Effector memory CD4-positive, alpha-beta T cell (primary cell): Measurements from ENCODE around the gene TRAK1.

Experiments used
- DNase-seq, 3 donors: peaks; one replicate each; pipeline ENCODE4 v3.0.0-alpha.2; 2020
- H3K27ac ChIP-seq: 2 replicates; pipeline ENCODE4 v1.7.0; 2013; ENCODE audit warnings: mild to moderate bottlenecking, low read length, moderate library complexity; ENCODE audit not compliant: insufficient read depth, poor library complexity, severe bottlenecking
- H3K27me3 ChIP-seq: replicated peaks from 2 replicates; pipeline ENCODE4 v1.7.0; 2013; ENCODE audit warnings: mild to moderate bottlenecking, low read length; ENCODE audit not compliant: insufficient read depth, control insufficient read depth, poor library complexity, severe bottlenecking
- H3K36me3 ChIP-seq: 2 replicates; pipeline ENCODE4 v1.7.0; 2013; ENCODE audit warnings: mild to moderate bottlenecking, low read length, moderate library complexity; ENCODE audit not compliant: control insufficient read depth, insufficient read depth
- H3K4me1 ChIP-seq: 2 replicates; pipeline ENCODE4 v1.7.0; 2013; ENCODE audit warnings: low read length, mild to moderate bottlenecking; ENCODE audit not compliant: control insufficient read depth, insufficient read depth, poor library complexity, severe bottlenecking
- H3K4me3 ChIP-seq: 2 replicates; pipeline ENCODE4 v1.7.0; 2013; ENCODE audit warnings: low read length, low read depth, mild to moderate bottlenecking; ENCODE audit not compliant: insufficient read depth, poor library complexity, severe bottlenecking
- H3K9me3 ChIP-seq: 2 replicates; pipeline ENCODE4 v1.7.0; 2013; ENCODE audit warnings: mild to moderate bottlenecking, low read length, moderate library complexity; ENCODE audit not compliant: control insufficient read depth

TRAK1 gene

GRCh38 chr3:42133500-42134298 lies 42.5 kb downstream of the TRAK1 start:
- H3K36me3 ChIP-seq = no peaks in the 10 kb centered on the region
- no peaks in the 10 kb centered on the region for H3K4me1 ChIP-seq
- DNase-seq = no peak
- H3K27ac ChIP-seq = no peak overlapping the region
- H3K9me3 ChIP-seq = no peaks in the 10 kb centered on the region
- no peaks in the 10 kb centered on the region for H3K27me3 ChIP-seq
- no peak overlapping the region for H3K4me3 ChIP-seq

- H3K4me1 ChIP-seq = no peaks in the 10 kb centered on the region
- no peak overlapping the region for H3K27ac ChIP-seq
- DNase-seq = no peak
- H3K4me3 ChIP-seq = no peak overlapping the region
- H3K9me3 ChIP-seq = no peaks in the 10 kb centered on the region
- H3K36me3 ChIP-seq = no peaks in the 10 kb centered on the region
- no peaks in the 10 kb centered on the region for H3K27me3 ChIP-seq
Measured at GRCh38 chr3:42134867-42135464, 43.8 kb downstream of the TRAK1 start.

- H3K27me3 ChIP-seq = no peaks in the 10 kb centered on the region
- no peak overlapping the region for H3K27ac ChIP-seq
- no peaks in the 10 kb centered on the region for H3K9me3 ChIP-seq
- H3K36me3 ChIP-seq = no peaks in the 10 kb centered on the region
- H3K4me3 ChIP-seq = no peak overlapping the region
- no peaks in the 10 kb centered on the region for H3K4me1 ChIP-seq
- DNase-seq = no peak
Measured at GRCh38 chr3:42139621-42140453, 48.7 kb downstream of the TRAK1 start.

DNA sequence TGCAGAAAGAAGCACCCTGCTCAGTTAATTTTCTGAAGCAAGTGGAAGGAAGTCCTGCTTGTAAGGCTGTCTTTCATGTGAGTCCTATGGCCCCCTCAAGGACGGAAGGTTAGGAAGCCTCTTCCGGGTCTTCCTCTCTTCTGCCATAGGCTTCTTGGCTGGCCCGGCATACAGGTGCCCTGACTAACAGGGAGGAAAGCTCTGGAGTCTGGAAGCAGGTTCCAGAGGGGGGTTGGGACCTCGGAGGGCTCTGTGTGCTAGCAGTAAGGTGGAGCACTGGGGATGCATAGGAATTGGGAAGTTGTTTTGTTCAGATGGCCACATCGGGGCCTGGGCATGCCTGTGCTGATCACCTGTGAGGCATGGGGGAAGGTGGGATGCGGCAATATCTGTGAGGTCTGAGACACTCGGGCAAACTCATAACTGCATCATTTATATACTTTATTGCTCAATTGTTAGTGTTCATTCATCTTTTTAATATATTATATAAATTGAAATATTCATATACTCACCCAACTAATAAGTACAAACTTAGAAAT lies 49.6 kb downstream of the TRAK1 start:
- no peak overlapping the region for H3K4me3 ChIP-seq
- H3K9me3 ChIP-seq = no peaks in the 10 kb centered on the region
- no peak overlapping the region for H3K27ac ChIP-seq
- no peaks in the 10 kb centered on the region for H3K4me1 ChIP-seq
- DNase-seq = no peak
- no peaks in the 10 kb centered on the region for H3K27me3 ChIP-seq
- no peaks in the 10 kb centered on the region for H3K36me3 ChIP-seq

DNA sequence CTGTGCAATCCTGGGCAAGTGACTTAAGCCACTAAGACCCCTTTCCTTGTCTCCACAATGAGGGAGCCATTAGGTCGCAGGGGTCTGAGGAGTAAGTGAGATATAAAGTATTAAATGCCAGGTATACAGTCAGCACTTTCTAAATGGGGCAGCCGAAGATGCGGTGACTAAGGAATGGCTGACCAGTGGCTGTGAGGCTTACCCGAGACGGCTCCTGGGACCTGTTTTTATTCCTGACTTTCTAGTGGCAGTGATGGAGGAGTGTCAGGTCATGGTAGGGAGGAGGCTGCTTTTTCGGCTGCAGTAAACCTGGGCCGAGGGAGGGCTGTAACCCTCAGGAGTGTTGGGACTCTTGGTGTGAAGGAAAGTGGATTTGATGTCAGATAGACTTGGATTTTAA lies 52.3 kb downstream of the TRAK1 start:
- no peak for DNase-seq
- H3K36me3 ChIP-seq = no peaks in the 10 kb centered on the region

DNA sequence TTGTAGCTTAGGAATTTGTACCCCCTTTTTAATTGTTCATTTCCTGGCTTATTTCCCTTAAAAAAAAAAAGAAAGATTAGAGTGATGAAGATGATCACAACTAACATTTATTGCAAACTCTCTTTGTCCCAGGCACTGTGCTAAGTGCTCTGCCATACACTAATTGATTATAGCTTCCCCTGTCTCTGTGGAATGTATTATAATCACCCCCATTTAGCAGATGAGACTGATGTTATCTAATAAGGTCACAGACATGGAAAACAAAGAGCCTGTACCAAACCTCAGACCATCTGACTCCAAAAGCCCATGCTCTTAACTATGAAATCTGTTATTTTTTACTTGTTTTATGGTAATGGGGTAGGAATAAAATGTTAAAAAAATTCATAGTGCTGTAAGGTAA lies 53.1 kb downstream of the TRAK1 start:
- no peak for DNase-seq
- H3K27me3 ChIP-seq = no peaks in the 10 kb centered on the region
- no peak overlapping the region for H3K27ac ChIP-seq
- H3K4me1 ChIP-seq = no peaks in the 10 kb centered on the region
- no peaks in the 10 kb centered on the region for H3K36me3 ChIP-seq
- H3K4me3 ChIP-seq = no peak overlapping the region
- H3K9me3 ChIP-seq = no peaks in the 10 kb centered on the region

More for the DNA sequence above, 52.3 kb downstream of the TRAK1 start:
- Histone ChIP-seq H3K27ac (no peak overlapping the region), H3K27me3 (no peaks in the 10 kb centered on the region), H3K4me3 (no peak overlapping the region), H3K4me1 (no peaks in the 10 kb centered on the region), H3K9me3 (no peaks in the 10 kb centered on the region)

DNA sequence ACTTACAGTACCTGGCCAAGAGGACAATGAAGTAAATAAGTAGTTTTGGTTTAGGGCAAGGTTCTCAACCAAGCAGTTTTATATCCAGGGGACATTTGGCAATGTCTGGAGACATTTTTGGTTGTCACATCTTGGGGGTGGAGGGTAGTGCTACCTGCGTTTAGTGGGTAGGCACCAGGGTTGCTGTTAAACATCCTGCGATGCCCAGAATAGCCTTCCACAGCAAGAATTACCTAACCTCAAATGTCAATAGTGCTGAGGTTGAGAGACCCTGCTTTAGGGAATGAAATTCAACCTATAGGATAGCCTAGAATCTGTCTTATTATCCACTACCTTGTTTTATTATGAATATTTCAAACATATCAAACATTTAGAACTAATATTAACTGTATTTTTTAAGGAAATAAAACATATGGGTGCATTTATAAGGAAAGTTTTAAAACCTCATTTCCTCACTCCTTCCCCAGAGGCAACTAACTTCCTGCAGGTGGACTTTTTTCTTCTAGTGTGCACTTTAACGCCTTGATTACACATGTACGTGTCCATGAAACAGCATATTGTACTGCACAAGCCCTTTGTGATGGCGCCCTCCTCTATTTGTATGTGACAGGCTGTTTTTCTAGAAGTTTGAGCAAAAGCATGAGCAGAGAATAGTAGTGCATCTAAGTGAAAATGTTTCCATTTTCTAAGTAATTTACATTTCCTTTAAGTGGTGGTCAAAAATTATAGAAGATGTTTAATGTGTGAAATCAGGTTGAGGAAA lies 57.1 kb downstream of the TRAK1 start:
- H3K4me1 ChIP-seq = no peaks in the 10 kb centered on the region
- no peaks in the 10 kb centered on the region for H3K36me3 ChIP-seq
- DNase-seq = no peak
- H3K9me3 ChIP-seq = no peaks in the 10 kb centered on the region
- no peaks in the 10 kb centered on the region for H3K27me3 ChIP-seq
- H3K27ac ChIP-seq = no peak overlapping the region
- no peak overlapping the region for H3K4me3 ChIP-seq

- Histone ChIP-seq H3K36me3 (no peaks in the 10 kb centered on the region), H3K4me1 (no peaks in the 10 kb centered on the region), H3K4me3 (no peak overlapping the region), H3K27me3 (no peaks in the 10 kb centered on the region), H3K27ac (no peak overlapping the region), H3K9me3 (no peaks in the 10 kb centered on the region)
- DNase-seq = no peak
Measured at GRCh38 chr3:42148982-42149432, 57.9 kb downstream of the TRAK1 start.

DNA sequence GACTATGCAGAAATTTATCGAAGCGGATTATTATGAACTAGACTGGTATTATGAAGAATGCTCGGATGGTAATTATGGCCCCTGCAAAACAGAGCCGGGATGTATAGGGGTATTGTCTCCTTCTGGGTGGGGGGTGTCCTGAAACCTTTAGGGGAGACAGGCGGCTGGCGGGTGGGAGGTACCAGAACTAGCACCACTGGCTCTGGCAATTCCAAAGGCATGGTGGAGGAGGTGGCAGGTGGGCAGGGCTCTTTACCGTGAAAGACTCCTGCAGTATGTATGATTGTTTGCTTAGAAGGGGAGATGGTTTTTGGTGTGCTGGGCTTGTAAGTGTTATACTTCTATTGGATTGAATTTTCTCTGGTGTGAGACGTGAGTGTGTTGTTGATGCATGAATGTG lies 58.4 kb downstream of the TRAK1 start:
- H3K4me1 ChIP-seq = no peaks in the 10 kb centered on the region
- DNase-seq = no peak
- H3K4me3 ChIP-seq = no peak overlapping the region
- H3K9me3 ChIP-seq = no peaks in the 10 kb centered on the region
- no peaks in the 10 kb centered on the region for H3K36me3 ChIP-seq
- H3K27ac ChIP-seq = no peak overlapping the region
- H3K27me3 ChIP-seq = no peaks in the 10 kb centered on the region
